Psoas muscle (tissue), 8 donors: Measurements from ENCODE around the gene JOSD2. TPM values are rescaled to one million over a fixed set of nuclear protein-coding genes. Genes with fewer than 3 reads are reported as not detected.

ENCODE experiments used
- ATAC-seq, 4 donors: fragments of 200-7000 bp; cut with Tn5 transposase; one replicate each; pipeline ENCODE4 v1.9.1; 2020; ENCODE audit warnings: moderate library complexity in 3 of 4, mild to moderate bottlenecking in 2 of 4
- DNase-seq, 2 donors: peaks; one replicate each; pipeline ENCODE4 v3.0.0-alpha.2; 2020
- H3K27ac ChIP-seq: fragments of 200-600 bp; one replicate; pipeline ENCODE4 v1.8.0; 2022
- H3K27me3 ChIP-seq, 3 donors: fragments of 200-600 bp in 1 of 3; one replicate each; pipeline versions ENCODE4 v1.6.1 to v1.8.0; 2013 to 2022; ENCODE audit warnings: low read length in 2 of 3, mild to moderate bottlenecking in 2 of 3, moderate library complexity in 1 of 3; ENCODE audit not compliant: insufficient read depth in 3 of 3
- H3K36me3 ChIP-seq, 2 donors: fragments of 200-600 bp in 1 of 2; one replicate each; pipeline versions ENCODE4 v1.6.1 to v1.8.0; 2013 to 2022; ENCODE audit warnings: low read depth in 1 of 2, mild to moderate bottlenecking in 1 of 2, moderate library complexity in 1 of 2; ENCODE audit not compliant: insufficient read depth in 1 of 2
- H3K4me1 ChIP-seq: fragments of 200-600 bp; one replicate; pipeline ENCODE4 v1.8.0; 2022
- H3K4me3 ChIP-seq: fragments of 200-600 bp; one replicate; pipeline ENCODE4 v1.8.0; 2022; ENCODE audit warnings: mild to moderate bottlenecking
- H3K9me3 ChIP-seq: fragments of 200-600 bp; one replicate; pipeline ENCODE4 v1.8.0; 2022
- CTCF ChIP-seq: fragments of 200-600 bp; IDR thresholded peaks from one replicate; pipeline ENCODE4 v1.8.0; 2022; ENCODE audit warnings: antibody characterized with exemption
- WGBS, 3 donors: extraction: QIAGEN DNeasy Blood & Tissue Kit; methylation state at CpG; one replicate each; pipeline versions ENCODE4 v1.1.6 to v1.1.7; 2013; 5-methylcytosine and 5-hydroxymethylcytosine counted together
- intact Hi-C, 2 donors: fragments of 100-400 bp; cut with DNase I; formaldehyde crosslinking; loops; one replicate each; pipeline versions ENCODE4 v1.11.0 to v1.14.2; 2022
- polyA plus RNA-seq, 3 donors: library from polyadenylated mRNA; stranded (reverse); fragments of 200-250 nt; gene quantifications; one replicate each; pipeline ENCODE4 v1.2.3, GENCODE V29; 2013
- total RNA-seq, 4 donors: library from RNA; stranded (reverse); fragmentation: NEBNext Ultra II Directional in 2 of 4; extraction: Animal tissue kit (Norgen Biotek cat#: 25700) in 2 of 4; gene quantifications; one replicate each; pipeline versions ENCODE4 v1.2.1 to v1.2.4, GENCODE V29; 2021 to 2023
- donor health status: healthy with polysubstance abuse.
- donor health status: DM: no; HTN: no; CAD: no; lungs with moderate emphysema.
- donor health status: Bipolar disorder and iron deficiency.
- donor health status: healthy.
- donor health status: DM: yes; HTN: yes; CAD: no.
- donor health status: DM: no; HTN: no; CAD: no.
- donor health status: DM: no; HTN: no; CAD: no.
- donor health status: DM: yes; HTN: yes; CAD: no.

JOSD2 gene
- total and polyA plus RNA-seq, 7 donors = 28.5 to 87.2 (median 41.0) TPM

GRCh38 chr19:50488389-50489194 is 22.4 kb downstream of the JOSD2 start:
- peak overlapping the region; percentile 67 for H3K27ac ChIP-seq
- no peaks in the 10 kb centered on the region for H3K27me3 ChIP-seq
- no peaks in the 10 kb centered on the region for H3K9me3 ChIP-seq
- peaks cover 0 to 14% of the 10 kb centered on the region in 2 donors for H3K36me3 ChIP-seq
- no peak overlapping the region for H3K4me3 ChIP-seq
- 51 to 55% (median 53%) methylated on average over 12 to 13 of the region's 13 CpGs for WGBS, 3 donors
- ATAC-seq (no peak), DNase-seq (peak in 1 of 2 donors; percentile 26)
- TF ChIP-seq CTCF = no peak
- intact Hi-C loops = no loop called here
- H3K4me1 ChIP-seq = peaks cover 19% of the 10 kb centered on the region

GRCh38 chr19:50486823-50487515 is 24.0 kb downstream of the JOSD2 start:
- intact Hi-C loops = no loop called here
- peaks cover 0 to 25% of the 10 kb centered on the region in 2 donors for H3K36me3 ChIP-seq
- no peak overlapping the region for H3K4me3 ChIP-seq
- H3K27me3 ChIP-seq = no peaks in the 10 kb centered on the region
- peaks cover 19% of the 10 kb centered on the region for H3K4me1 ChIP-seq
- DNase-seq (peak; percentile 66 to 74), ATAC-seq (peak in 1 of 4 donors; percentile 17)
- no peak overlapping the region for H3K27ac ChIP-seq
- no peaks in the 10 kb centered on the region for H3K9me3 ChIP-seq
- peak; percentile 56 for TF ChIP-seq CTCF
- 72 to 76% (median 74%) methylated on average over 18 of the region's 18 CpGs for WGBS, 3 donors

DNA sequence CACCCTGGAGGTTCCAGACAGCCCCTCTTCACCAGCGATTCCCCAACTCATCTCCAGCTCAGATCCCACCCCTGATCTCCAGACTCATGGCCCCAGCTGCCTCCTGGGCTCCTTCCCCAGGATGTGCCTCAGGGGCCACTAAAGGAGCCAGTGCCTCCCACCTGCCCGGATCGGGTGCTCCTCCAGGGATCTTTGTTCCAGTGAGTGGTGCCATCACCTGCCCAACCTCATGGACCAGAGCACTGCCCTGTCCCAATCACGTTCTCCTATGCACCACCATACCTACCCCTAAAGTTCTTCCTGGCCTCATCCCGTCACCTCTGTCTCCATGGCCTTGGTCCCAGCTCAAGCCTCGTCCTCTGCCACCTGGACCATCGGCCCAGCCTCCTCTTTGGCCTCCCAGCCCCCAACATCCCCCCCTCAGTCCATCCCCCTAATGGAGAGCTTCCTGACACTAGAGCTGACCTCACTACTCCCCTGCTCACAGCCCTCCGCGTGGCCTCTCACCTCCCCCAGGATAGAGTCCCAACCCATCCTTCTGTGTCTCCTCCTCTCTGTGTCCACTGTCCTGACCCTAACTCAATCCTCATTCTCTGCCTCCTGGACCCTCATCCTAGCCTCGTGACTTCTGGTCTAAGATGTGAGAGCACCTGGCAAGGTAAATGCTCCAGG is 25.6 kb downstream of the JOSD2 start:
- DNase-seq (peak in 1 of 2 donors; percentile 32), ATAC-seq (peak in 2 of 4 donors; percentile 7 to 16)
- no peak overlapping the region for H3K4me3 ChIP-seq
- peaks cover 14% of the 10 kb centered on the region for H3K4me1 ChIP-seq
- H3K27me3 ChIP-seq = no peaks in the 10 kb centered on the region
- H3K27ac ChIP-seq = no peak overlapping the region
- peaks cover 0 to 40% of the 10 kb centered on the region in 2 donors for H3K36me3 ChIP-seq
- 43 to 60% (median 50%) methylated on average over 10 of the region's 10 CpGs for WGBS, 3 donors
- intact Hi-C loops = no loop called here
- no peak for TF ChIP-seq CTCF
- no peaks in the 10 kb centered on the region for H3K9me3 ChIP-seq

DNA sequence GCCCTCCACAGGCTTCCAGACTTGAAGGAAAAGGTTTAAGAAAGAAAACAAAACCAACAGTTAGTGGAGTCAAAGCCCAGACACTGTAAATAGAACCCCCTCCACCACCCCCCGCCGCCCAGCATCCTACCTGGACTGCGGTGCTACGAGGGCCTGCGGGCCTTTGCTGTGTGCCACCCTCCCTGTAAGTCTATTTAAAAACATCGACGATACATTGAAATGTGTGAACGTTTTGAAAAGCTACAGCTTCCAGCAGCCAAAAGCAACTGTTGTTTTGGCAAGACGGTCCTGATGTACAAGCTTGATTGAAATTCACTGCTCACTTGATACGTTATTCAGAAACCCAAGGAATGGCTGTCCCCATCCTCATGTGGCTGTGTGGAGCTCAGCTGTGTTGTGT is 28.1 kb downstream of the JOSD2 start:
- Histone ChIP-seq H3K4me1 (peaks cover 7% of the 10 kb centered on the region), H3K4me3 (no peak overlapping the region), H3K9me3 (no peaks in the 10 kb centered on the region), H3K27ac (no peak overlapping the region), H3K27me3 (no peaks in the 10 kb centered on the region), H3K36me3 (peaks cover 3 to 64% of the 10 kb centered on the region in 2 donors)
- no peak for TF ChIP-seq CTCF
- WGBS, 3 donors = 59 to 69% (median 59%) methylated on average over 10 of the region's 10 CpGs
- DNase-seq (no peak), ATAC-seq (no peak)
- intact Hi-C loops = no loop called here
